DOHH2 (cell line): Measurements from ENCODE around the gene CNOT3.
A peak's percentile ranks its signal among the peaks of the same experiment; 100 is the strongest.
"Not testable (repeated sequence)": the region's sequence is repeated elsewhere in the genome, so short reads cannot be mapped to it uniquely, and the experiment has no call there.

ENCODE experiments used
- H3F3A ChIP-seq: fragments of 200-600 bp; sonication (generic), shearing (Covaris generic); 2 replicates; pipeline ENCODE4 v1.6.0; 2016; ENCODE audit warnings: antibody characterized with exemption, mild to moderate bottlenecking; ENCODE audit not compliant: control insufficient read depth, insufficient read depth
- H3K27ac ChIP-seq: fragments of 200-600 bp; sonication (generic); 2 replicates; pipeline ENCODE4 v1.5.1; 2014; ENCODE audit warnings: low read depth, mild to moderate bottlenecking, low read length, moderate library complexity
- H3K27me3 ChIP-seq: fragments of 200-600 bp; sonication (generic); 2 replicates; pipeline ENCODE4 v1.6.1; 2014; ENCODE audit warnings: mild to moderate bottlenecking, low read length, mixed read lengths; ENCODE audit not compliant: control insufficient read depth
- H3K36me3 ChIP-seq: fragments of 200-600 bp; sonication (generic); 2 replicates; pipeline ENCODE4 v1.6.1; 2014; ENCODE audit warnings: mild to moderate bottlenecking, low read length, moderate library complexity, mixed read lengths; ENCODE audit not compliant: control insufficient read depth
- H3K4me1 ChIP-seq: fragments of 200-600 bp; sonication (generic); 2 replicates; pipeline ENCODE4 v1.6.1; 2014; ENCODE audit warnings: mild to moderate bottlenecking, low read length, mixed read lengths; ENCODE audit not compliant: control insufficient read depth
- H3K4me2 ChIP-seq: fragments of 200-600 bp; sonication (generic); 2 replicates; pipeline ENCODE4 v1.6.0; 2014; ENCODE audit warnings: mild to moderate bottlenecking, low read length, moderate library complexity
- H3K4me3 ChIP-seq: fragments of 200-600 bp; sonication (generic); 2 replicates; pipeline ENCODE4 v1.5.1; 2014; ENCODE audit warnings: mild to moderate bottlenecking, low read length, mixed read lengths
- H3K79me2 ChIP-seq: fragments of 200-600 bp; sonication (generic); 2 replicates; pipeline ENCODE4 v1.6.1; 2014; ENCODE audit warnings: mild to moderate bottlenecking, low read length, mixed read lengths; ENCODE audit not compliant: control insufficient read depth
- H3K9me2 ChIP-seq: fragments of 200-600 bp; sonication (generic); replicated peaks from 2 replicates; pipeline ENCODE4 v1.6.1; 2014; ENCODE audit warnings: mild to moderate bottlenecking, low read length, mixed read lengths; ENCODE audit not compliant: control insufficient read depth
- H3K9me3 ChIP-seq: fragments of 200-600 bp; sonication (generic); 2 replicates; pipeline ENCODE4 v1.6.1; 2014; ENCODE audit warnings: antibody characterized with exemption, low read length, mixed read lengths; ENCODE audit not compliant: control insufficient read depth, insufficient read depth
- H4K20me1 ChIP-seq: fragments of 200-600 bp; sonication (generic); 2 replicates; pipeline ENCODE4 v1.6.0; 2014; ENCODE audit warnings: low read depth, mild to moderate bottlenecking, antibody characterized with exemption, low read length, moderate library complexity; ENCODE audit not compliant: control insufficient read depth, insufficient read depth
- EZH2phosphoT487 ChIP-seq: fragments of 200-600 bp; sonication (generic); IDR thresholded peaks from 2 replicates; pipeline ENCODE4 v1.6.1; 2017; ENCODE audit warnings: borderline replicate concordance, mild to moderate bottlenecking, antibody characterized with exemption, low read length, moderate library complexity, mixed read lengths
- TF ChIP-seq, protein P1 (sequence below): fragments of 200-600 bp; sonication (generic); IDR thresholded peaks from one replicate; pipeline ENCODE4 v1.5.1; 2014; ENCODE audit warnings: antibody characterized with exemption, mild to moderate bottlenecking, low read depth, low read length; ENCODE audit not compliant: poor library complexity, severe bottlenecking

Gene CNOT3

DNA sequence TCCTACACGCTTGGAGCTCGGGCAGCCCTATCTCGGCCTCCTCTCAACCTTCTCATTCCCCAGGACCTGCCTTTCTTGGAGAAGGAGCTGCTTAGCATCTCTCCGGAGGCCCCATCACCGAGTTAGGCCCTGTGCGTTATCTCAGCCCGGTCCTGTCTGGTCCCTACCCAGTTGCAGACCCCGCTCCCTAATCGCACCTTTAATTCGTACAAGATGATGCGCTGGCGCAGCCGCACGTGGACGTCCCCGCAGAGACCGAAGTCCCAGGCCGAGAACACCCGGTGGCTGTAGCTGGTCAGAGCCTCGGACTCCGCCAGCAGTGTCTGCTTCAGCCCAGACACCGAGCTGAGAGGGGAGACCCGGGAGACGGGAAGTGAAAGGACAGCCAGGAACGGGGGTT is 27.7 kb downstream of the CNOT3 start:
- H3K79me2 ChIP-seq, result peaks cover 13% of the 10 kb centered on the region
- H3K27ac ChIP-seq, result no peak overlapping the region
- H3K9me3 ChIP-seq, result no peaks in the 10 kb centered on the region
- H4K20me1 ChIP-seq, result peaks cover 5% of the 10 kb centered on the region
- peaks cover 26% of the 10 kb centered on the region for H3K4me1 ChIP-seq
- H3K27me3 ChIP-seq, result no peaks in the 10 kb centered on the region
- no peaks in the 10 kb centered on the region; the same call in 1 of the 2 replicates for H3K36me3 ChIP-seq
- H3K9me2 ChIP-seq, result no peaks in the 10 kb centered on the region
- no peaks in the 10 kb centered on the region for H3F3A ChIP-seq
- H3K4me2 ChIP-seq, result no peak overlapping the region
- TF ChIP-seq, protein P1, sequence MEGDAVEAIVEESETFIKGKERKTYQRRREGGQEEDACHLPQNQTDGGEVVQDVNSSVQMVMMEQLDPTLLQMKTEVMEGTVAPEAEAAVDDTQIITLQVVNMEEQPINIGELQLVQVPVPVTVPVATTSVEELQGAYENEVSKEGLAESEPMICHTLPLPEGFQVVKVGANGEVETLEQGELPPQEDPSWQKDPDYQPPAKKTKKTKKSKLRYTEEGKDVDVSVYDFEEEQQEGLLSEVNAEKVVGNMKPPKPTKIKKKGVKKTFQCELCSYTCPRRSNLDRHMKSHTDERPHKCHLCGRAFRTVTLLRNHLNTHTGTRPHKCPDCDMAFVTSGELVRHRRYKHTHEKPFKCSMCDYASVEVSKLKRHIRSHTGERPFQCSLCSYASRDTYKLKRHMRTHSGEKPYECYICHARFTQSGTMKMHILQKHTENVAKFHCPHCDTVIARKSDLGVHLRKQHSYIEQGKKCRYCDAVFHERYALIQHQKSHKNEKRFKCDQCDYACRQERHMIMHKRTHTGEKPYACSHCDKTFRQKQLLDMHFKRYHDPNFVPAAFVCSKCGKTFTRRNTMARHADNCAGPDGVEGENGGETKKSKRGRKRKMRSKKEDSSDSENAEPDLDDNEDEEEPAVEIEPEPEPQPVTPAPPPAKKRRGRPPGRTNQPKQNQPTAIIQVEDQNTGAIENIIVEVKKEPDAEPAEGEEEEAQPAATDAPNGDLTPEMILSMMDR, result no peak
- no peak for TF ChIP-seq EZH2phosphoT487
- H3K4me3 ChIP-seq, result no peak overlapping the region

DNA sequence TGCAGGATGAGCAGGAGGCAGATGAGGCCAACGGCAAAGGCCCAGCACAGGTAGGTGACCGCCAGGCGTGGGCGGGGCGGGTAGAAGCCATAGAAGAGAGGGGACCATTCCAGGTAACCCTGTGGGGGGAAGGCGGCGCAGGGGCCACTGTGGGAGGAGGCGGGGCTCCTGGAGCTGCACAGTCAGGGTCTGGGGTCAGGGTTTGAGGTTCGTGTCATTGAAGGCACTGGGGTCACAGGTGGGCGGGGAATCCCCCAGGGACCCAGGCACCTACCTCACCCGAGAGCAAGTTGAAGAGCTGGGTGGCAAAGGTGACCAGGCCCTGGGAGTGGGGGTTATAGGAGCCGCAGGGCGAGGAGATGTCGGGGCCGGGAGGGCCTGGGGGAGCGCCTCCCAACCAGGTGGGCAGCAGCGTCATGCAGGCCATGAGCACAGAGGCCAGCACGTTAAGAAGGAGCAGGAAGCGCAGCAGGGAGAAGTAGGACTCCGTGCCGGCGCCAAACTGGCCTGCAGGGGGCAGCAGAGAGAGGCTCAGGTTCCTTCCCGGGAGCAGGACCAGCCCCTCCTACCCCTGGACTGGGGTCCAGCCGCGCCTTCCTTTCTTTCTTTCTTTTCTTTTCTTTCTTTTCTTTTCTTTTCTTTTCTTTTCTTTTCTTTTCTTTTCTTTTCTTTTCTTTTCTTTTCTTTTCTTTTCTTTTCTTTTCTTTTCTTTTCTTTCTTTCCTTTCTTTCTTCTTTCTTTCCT is 30.8 kb downstream of the CNOT3 start:
- H3K79me2 ChIP-seq, result no peaks in the 10 kb centered on the region
- H3K4me2 ChIP-seq, result peak overlapping the region; percentile 53
- no peaks in the 10 kb centered on the region for H3K9me2 ChIP-seq
- H3K27me3 ChIP-seq, result no peaks in the 10 kb centered on the region
- no peak for TF ChIP-seq EZH2phosphoT487
- TF ChIP-seq, protein P1, result peak; percentile 73
- H3K36me3 ChIP-seq, result no peaks in the 10 kb centered on the region
- H3K9me3 ChIP-seq, result no peaks in the 10 kb centered on the region
- H3K4me3 ChIP-seq, result peak overlapping the region; percentile 43; the same call in 1 of the 2 replicates
- H4K20me1 ChIP-seq, result no peaks in the 10 kb centered on the region
- H3F3A ChIP-seq, result no peaks in the 10 kb centered on the region; the same call in 1 of the 2 replicates
- no peak overlapping the region for H3K27ac ChIP-seq
- peaks cover 13% of the 10 kb centered on the region for H3K4me1 ChIP-seq

DNA sequence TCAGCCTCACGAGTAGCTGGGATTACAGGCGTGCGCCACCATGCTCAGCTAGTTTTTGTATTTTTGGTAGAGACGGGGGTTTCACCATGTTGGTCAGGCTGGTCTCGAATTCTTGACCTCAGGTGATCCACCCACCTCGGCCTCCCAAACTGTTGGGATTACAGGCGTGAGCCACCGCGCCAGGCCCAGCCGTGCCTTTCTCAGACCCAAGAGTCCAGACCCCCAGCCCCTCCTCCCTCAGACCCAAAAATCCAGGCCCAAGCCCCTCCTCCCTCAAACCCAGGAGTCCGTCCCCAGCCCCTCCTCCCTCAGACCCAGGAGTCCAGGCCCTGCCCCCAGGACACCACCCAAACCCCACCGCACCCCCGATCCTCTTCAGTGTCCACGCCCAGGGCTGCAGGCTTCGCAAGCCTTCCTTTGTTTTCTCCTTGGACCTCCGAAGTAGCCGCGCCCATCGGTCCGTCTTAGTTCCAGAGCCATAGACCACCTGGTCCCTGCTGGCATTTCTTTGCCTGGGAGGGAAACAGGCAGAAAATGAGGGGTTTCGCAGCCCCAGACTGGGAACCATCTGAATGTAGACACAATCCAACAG is 31.7 kb downstream of the CNOT3 start:
- no peaks in the 10 kb centered on the region for H3K79me2 ChIP-seq
- H3K4me1 ChIP-seq, result peaks cover 22% of the 10 kb centered on the region
- H3K36me3 ChIP-seq, result no peaks in the 10 kb centered on the region
- H3K4me3 ChIP-seq, result no peak overlapping the region
- H3K4me2 ChIP-seq, result no peak overlapping the region
- no peaks in the 10 kb centered on the region for H4K20me1 ChIP-seq
- no peaks in the 10 kb centered on the region for H3K9me2 ChIP-seq
- H3K27me3 ChIP-seq, result no peaks in the 10 kb centered on the region
- TF ChIP-seq EZH2phosphoT487, result no peak
- TF ChIP-seq, protein P1, result no peak
- H3K27ac ChIP-seq, result no peak overlapping the region
- H3F3A ChIP-seq, result no peaks in the 10 kb centered on the region; the same call in 1 of the 2 replicates
- H3K9me3 ChIP-seq, result no peaks in the 10 kb centered on the region

DNA sequence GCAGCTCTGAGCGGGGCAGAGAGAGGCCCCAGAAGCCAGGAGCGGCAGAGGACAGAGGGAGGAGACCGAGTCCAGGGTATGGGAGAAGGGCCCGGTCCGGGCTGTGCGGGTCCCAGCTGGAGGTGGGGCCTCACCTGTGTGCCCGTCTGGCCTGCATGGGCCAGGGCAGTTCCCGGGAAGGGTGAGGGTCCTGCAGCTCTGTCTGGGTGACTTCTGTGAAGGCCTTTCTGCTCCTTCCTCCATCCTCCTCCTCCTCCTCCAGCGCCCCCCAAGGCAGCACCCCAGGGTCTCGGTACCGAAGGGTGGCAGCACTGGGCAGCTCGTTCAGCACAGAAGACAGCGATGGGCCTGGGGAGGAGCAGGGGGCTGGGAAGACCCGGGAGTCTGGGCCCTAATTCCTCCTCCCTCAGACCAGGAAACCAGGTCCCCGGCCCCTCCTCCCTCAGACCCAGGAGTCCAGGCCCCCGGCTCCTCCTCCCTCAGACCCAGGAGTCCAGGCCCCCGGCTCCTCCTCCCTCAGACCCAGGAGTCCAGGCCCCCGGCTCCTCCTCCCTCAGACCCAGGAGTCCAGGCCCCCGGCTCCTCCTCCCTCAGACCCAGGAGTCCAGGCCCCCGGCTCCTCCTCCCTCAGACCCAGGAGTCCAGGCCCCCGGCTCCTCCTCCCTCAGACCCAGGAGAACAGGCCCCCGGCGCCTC is 34.3 kb downstream of the CNOT3 start:
- not testable (repeated sequence) for H3K4me3 ChIP-seq, H3K27me3 ChIP-seq, H3K27ac ChIP-seq, H3F3A ChIP-seq, H3K9me2 ChIP-seq, H3K4me2 ChIP-seq, H3K9me3 ChIP-seq, H3K79me2 ChIP-seq, H4K20me1 ChIP-seq, H3K36me3 ChIP-seq
- peaks cover 25% of the 10 kb centered on the region for H3K4me1 ChIP-seq
